ENCODE data around the gene PLIN3.
"Not testable (repeated sequence)": the region's sequence is repeated elsewhere in the genome, so short reads cannot be mapped to it uniquely, and the experiment has no call there.

PLIN3 gene

GRCh38 chr19:4844348-4845179, 22.9 kb downstream of the PLIN3 start:
- DNase-seq: no peak

- no peak for DNase-seq
Measured at GRCh38 chr19:4843647-4843965, 23.9 kb downstream of the PLIN3 start.

- no peak for DNase-seq
Measured at GRCh38 chr19:4839192-4839591, 28.3 kb downstream of the PLIN3 start.

GRCh38 chr19:4832776-4833175, 34.7 kb downstream of the PLIN3 start:
- no peak for DNase-seq

GRCh38 chr19:4831979-4832340, 35.5 kb downstream of the PLIN3 start:
- DNase-seq: not testable (repeated sequence)

GRCh38 chr19:4831304-4831978, 36.0 kb downstream of the PLIN3 start, which contains the start of gene TICAM1:
TSS of gene TICAM1 (minus strand) at chr19:4831712. CDS start at chr19:4818377, 13,335 bp downstream.
- peak; percentile 80 for DNase-seq

GRCh38 chr19:4830768-4831265, 36.6 kb downstream of the PLIN3 start:
- no peak for DNase-seq

- no peak for DNase-seq
Measured at GRCh38 chr19:4830332-4830731, 37.1 kb downstream of the PLIN3 start.

GRCh38 chr19:4829001-4829712, 38.3 kb downstream of the PLIN3 start:
- DNase-seq: no peak

GRCh38 chr19:4823577-4823976, 43.9 kb downstream of the PLIN3 start:
- DNase-seq: no peak

- not testable (repeated sequence) for DNase-seq
Measured at GRCh38 chr19:4822354-4822753, 45.1 kb downstream of the PLIN3 start.

GRCh38 chr19:4821265-4821664, 46.2 kb downstream of the PLIN3 start:
- no peak for DNase-seq

- no peak for DNase-seq
Measured at GRCh38 chr19:4817467-4818277, 49.8 kb downstream of the PLIN3 start.

- DNase-seq: no peak
Measured at GRCh38 chr19:4816950-4817278, 50.6 kb downstream of the PLIN3 start.

GRCh38 chr19:4816202-4816949, 51.1 kb downstream of the PLIN3 start:
- DNase-seq: no peak

GRCh38 chr19:4815426-4816201, 51.9 kb downstream of the PLIN3 start:
- DNase-seq: peak; percentile 76

GRCh38 chr19:4814625-4815425, 52.6 kb downstream of the PLIN3 start:
- DNase-seq: no peak

- peak; percentile 89 for DNase-seq
Measured at GRCh38 chr19:4811328-4812131, 55.9 kb downstream of the PLIN3 start.

GRCh38 chr19:4807188-4807587, 60.3 kb downstream of the PLIN3 start:
- no peak for DNase-seq

- no peak for DNase-seq
Measured at GRCh38 chr19:4806384-4806783, 61.1 kb downstream of the PLIN3 start.

All from activated naive CD4-positive, alpha-beta T cell treated with anti-CD3 and anti-CD28 coated beads, Interleukin-2, amount 50 U/mL, for 16 hours (primary cell).